WTC11 (cell line): ENCODE results near the gene RNF25. TPM values are rescaled to one million over a fixed set of nuclear protein-coding genes. Genes with fewer than 3 reads are reported as not detected.

Experiments used
- MAX ChIP-seq: sonication (generic); formaldehyde crosslinking; IDR thresholded peaks from 2 replicates; pipeline ENCODE4 v1.8.0; 2022; ENCODE audit warnings: mild to moderate bottlenecking, missing genetic modification reagents
- ZNF317 ChIP-seq: sonication (generic); formaldehyde crosslinking; IDR thresholded peaks from 2 replicates; pipeline ENCODE4 v1.8.1; 2023; ENCODE audit warnings: low read depth, mild to moderate bottlenecking, moderate library complexity, missing genetic modification reagents, borderline replicate concordance
- total RNA-seq: library from RNA; stranded (reverse); gene quantifications from 3 replicates; pipeline ENCODE4 v1.2.3, GENCODE V29; 2021
- TF ChIP-seq, protein P1 (sequence below): sonication (generic); formaldehyde crosslinking; IDR thresholded peaks from 2 replicates; pipeline ENCODE4 v1.8.1; 2022; ENCODE audit warnings: low read depth, mild to moderate bottlenecking, moderate library complexity, missing genetic modification reagents, borderline replicate concordance
- TF ChIP-seq, protein P2 (sequence below): sonication (generic); formaldehyde crosslinking; IDR thresholded peaks from 2 replicates; pipeline ENCODE4 v1.8.0; 2022; ENCODE audit warnings: mild to moderate bottlenecking, missing genetic modification reagents

RNF25 gene
- total RNA-seq, 1 experiment from 2014 or later, result 23.9 TPM

GRCh38 chr2:218615868-218616315 lies 55.9 kb downstream of the RNF25 start (continued):
- TF ChIP-seq, protein P1, sequence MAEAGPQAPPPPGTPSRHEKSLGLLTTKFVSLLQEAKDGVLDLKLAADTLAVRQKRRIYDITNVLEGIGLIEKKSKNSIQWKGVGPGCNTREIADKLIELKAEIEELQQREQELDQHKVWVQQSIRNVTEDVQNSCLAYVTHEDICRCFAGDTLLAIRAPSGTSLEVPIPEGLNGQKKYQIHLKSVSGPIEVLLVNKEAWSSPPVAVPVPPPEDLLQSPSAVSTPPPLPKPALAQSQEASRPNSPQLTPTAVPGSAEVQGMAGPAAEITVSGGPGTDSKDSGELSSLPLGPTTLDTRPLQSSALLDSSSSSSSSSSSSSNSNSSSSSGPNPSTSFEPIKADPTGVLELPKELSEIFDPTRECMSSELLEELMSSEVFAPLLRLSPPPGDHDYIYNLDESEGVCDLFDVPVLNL (CRISPR knock-in tag), result no peak
- no peak for TF ChIP-seq MAX
- no peak for TF ChIP-seq ZNF317 (CRISPR knock-in tag)
- TF ChIP-seq, protein P2, sequence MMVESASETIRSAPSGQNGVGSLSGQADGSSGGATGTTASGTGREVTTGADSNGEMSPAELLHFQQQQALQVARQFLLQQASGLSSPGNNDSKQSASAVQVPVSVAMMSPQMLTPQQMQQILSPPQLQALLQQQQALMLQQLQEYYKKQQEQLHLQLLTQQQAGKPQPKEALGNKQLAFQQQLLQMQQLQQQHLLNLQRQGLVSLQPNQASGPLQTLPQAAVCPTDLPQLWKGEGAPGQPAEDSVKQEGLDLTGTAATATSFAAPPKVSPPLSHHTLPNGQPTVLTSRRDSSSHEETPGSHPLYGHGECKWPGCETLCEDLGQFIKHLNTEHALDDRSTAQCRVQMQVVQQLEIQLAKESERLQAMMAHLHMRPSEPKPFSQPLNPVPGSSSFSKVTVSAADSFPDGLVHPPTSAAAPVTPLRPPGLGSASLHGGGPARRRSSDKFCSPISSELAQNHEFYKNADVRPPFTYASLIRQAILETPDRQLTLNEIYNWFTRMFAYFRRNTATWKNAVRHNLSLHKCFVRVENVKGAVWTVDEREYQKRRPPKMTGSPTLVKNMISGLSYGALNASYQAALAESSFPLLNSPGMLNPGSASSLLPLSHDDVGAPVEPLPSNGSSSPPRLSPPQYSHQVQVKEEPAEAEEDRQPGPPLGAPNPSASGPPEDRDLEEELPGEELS (CRISPR knock-in tag), result no peak
- TF ChIP-seq, all 79 proteins: peak for 0

Other genes starting within 250 kb of the RNF25 start
- 18.6 to 21.6 TPM (median 20.2 TPM) in 3 replicates for gene USP37, start 103.7 kb downstream of the RNF25 start, total RNA-seq
- gene CNOT9, start 103.2 kb downstream of the RNF25 start, total RNA-seq, result 61.9 to 67.0 TPM (median 62.6 TPM) in 3 replicates
- 0.11 to 0.28 TPM (median 0.14 TPM) in 3 replicates for gene PLCD4, start 64.1 kb downstream of the RNF25 start, total RNA-seq
- gene ZNF142, start 12.4 kb downstream of the RNF25 start, total RNA-seq, result 25.1 to 33.5 TPM (median 28.7 TPM) in 3 replicates
- gene BCS1L, start 12.3 kb downstream of the RNF25 start, total RNA-seq, result 31.4 to 35.4 TPM (median 32.7 TPM) in 3 replicates
- 41.0 to 47.7 TPM (median 42.7 TPM) in 3 replicates for gene STK36, start 84 bp upstream of the RNF25 start, total RNA-seq
- gene TTLL4, start 38.8 kb upstream of the RNF25 start, total RNA-seq, result 73.7 to 87.4 TPM (median 77.1 TPM) in 3 replicates
- 5.6 to 9.3 TPM (median 8.1 TPM) in 3 replicates for gene CYP27A1, start 110.1 kb upstream of the RNF25 start, total RNA-seq
- not detected in 3 replicates for gene PRKAG3, start 159.8 kb upstream of the RNF25 start, total RNA-seq
- gene WNT6, start 187.8 kb upstream of the RNF25 start, total RNA-seq, result not detected in 3 replicates
- not detected in 3 replicates for gene WNT10A, start 208.8 kb upstream of the RNF25 start, total RNA-seq